ENCODE data around the gene CPT1C. TPM values are rescaled to one million over a fixed set of nuclear protein-coding genes. Genes with fewer than 3 reads are reported as not detected.

The CPT1C gene
- total RNA-seq, 2 donors from 2014 or later, result 0.31 to 1.0 TPM

- Mint-ChIP-seq H3K27me3 (no peaks in the 10 kb centered on the region), H3K27ac (peak overlapping the region; percentile 100), H3K4me3 (peak overlapping the region; percentile 100), H3K4me1 (peaks cover 46% of the 10 kb centered on the region), H3K36me3 (ENCODE audit: low read depth) (peaks cover 10% of the 10 kb centered on the region)
- no peak for DNase-seq
- no peaks in the 10 kb centered on the region for H3K9me3 ChIP-seq (ENCODE audit: control insufficient read depth, low read length, poor library complexity, severe bottlenecking)
- peak; percentile 8 for ATAC-seq
These were observed 24.8 kb upstream of the CPT1C start for GRCh38 chr19:49666120-49666444.

GRCh38 chr19:49667473-49667872 is 23.4 kb upstream of the CPT1C start:
- H3K4me1 Mint-ChIP-seq, result peaks cover 52% of the 10 kb centered on the region
- H3K9me3 ChIP-seq (ENCODE audit: control insufficient read depth, low read length, poor library complexity, severe bottlenecking), result no peaks in the 10 kb centered on the region
- H3K27me3 Mint-ChIP-seq, result no peaks in the 10 kb centered on the region
- no peak overlapping the region for H3K27ac Mint-ChIP-seq
- DNase-seq, result no peak
- ATAC-seq, result no peak
- peaks cover 10% of the 10 kb centered on the region for H3K36me3 Mint-ChIP-seq (ENCODE audit: low read depth)
- peak overlapping the region; percentile 33 for H3K4me3 Mint-ChIP-seq

DNA sequence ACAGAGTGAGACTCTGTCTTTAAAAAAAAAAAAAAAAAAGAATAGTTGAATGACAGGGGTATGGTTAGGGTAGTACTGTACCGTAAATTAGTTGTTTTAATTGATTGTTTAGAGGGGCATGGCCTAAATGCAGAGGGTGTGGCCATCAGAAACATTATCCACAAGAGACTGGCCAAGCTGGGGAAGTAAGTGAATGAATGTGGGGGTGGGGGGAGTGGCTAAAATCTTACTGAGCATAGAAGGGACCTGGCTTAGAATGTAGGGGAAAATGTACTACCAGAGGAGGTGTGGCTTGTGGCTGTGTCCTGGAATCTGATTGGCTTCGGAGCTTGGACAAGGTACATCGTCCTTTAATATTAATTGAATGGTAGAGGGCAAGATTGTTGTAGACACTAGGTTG is 21.4 kb upstream of the CPT1C start:
- no peak for ATAC-seq
- H3K4me1 Mint-ChIP-seq, result peaks cover 36% of the 10 kb centered on the region
- no peak for DNase-seq
- no peak overlapping the region for H3K4me3 Mint-ChIP-seq
- no peaks in the 10 kb centered on the region for H3K9me3 ChIP-seq (ENCODE audit: control insufficient read depth, low read length, poor library complexity, severe bottlenecking)
- H3K27me3 Mint-ChIP-seq, result no peaks in the 10 kb centered on the region
- H3K36me3 Mint-ChIP-seq (ENCODE audit: low read depth), result peaks cover 10% of the 10 kb centered on the region
- no peak overlapping the region for H3K27ac Mint-ChIP-seq

- ATAC-seq, result no peak
These were observed 18.6 kb upstream of the CPT1C start for GRCh38 chr19:49672131-49672919.

GRCh38 chr19:49676136-49676783 is 14.7 kb upstream of the CPT1C start:
- DNase-seq (peak in 1 of 3 donors; percentile 26), ATAC-seq (peak; percentile 12)
- H3K36me3 Mint-ChIP-seq (ENCODE audit: low read depth), result peaks cover 2% of the 10 kb centered on the region
- H3K4me1 Mint-ChIP-seq, result peaks cover 36% of the 10 kb centered on the region
- H3K27me3 Mint-ChIP-seq, result no peaks in the 10 kb centered on the region
- H3K9me3 ChIP-seq (ENCODE audit: control insufficient read depth, low read length, poor library complexity, severe bottlenecking), result no peaks in the 10 kb centered on the region
- peak overlapping the region; percentile 100 for H3K4me3 Mint-ChIP-seq
- H3K27ac Mint-ChIP-seq, result peak overlapping the region; percentile 99

More at GRCh38 chr19:49672131-49672919, 18.6 kb upstream of the CPT1C start:
- no peaks in the 10 kb centered on the region for H3K27me3 Mint-ChIP-seq
- no peaks in the 10 kb centered on the region for H3K9me3 ChIP-seq (ENCODE audit: control insufficient read depth, low read length, poor library complexity, severe bottlenecking)
- no peak overlapping the region for H3K4me3 Mint-ChIP-seq
- peaks cover 23% of the 10 kb centered on the region for H3K4me1 Mint-ChIP-seq
- DNase-seq, result peak; percentile 60 to 71 (median 71)
- H3K27ac Mint-ChIP-seq, result peak overlapping the region; percentile 19
- peaks cover 2% of the 10 kb centered on the region for H3K36me3 Mint-ChIP-seq (ENCODE audit: low read depth)

- peak overlapping the region; percentile 100 for H3K4me3 Mint-ChIP-seq
- peaks cover 2% of the 10 kb centered on the region for H3K36me3 Mint-ChIP-seq (ENCODE audit: low read depth)
- DNase-seq, result peak; percentile 91 to 98 (median 94)
- peak; percentile 79 for ATAC-seq
- H3K27me3 Mint-ChIP-seq, result no peaks in the 10 kb centered on the region
- H3K27ac Mint-ChIP-seq, result peak overlapping the region; percentile 99
- no peaks in the 10 kb centered on the region for H3K9me3 ChIP-seq (ENCODE audit: control insufficient read depth, low read length, poor library complexity, severe bottlenecking)
- H3K4me1 Mint-ChIP-seq, result peaks cover 36% of the 10 kb centered on the region
These were observed 14.1 kb upstream of the CPT1C start for GRCh38 chr19:49676784-49677230.

DNA sequence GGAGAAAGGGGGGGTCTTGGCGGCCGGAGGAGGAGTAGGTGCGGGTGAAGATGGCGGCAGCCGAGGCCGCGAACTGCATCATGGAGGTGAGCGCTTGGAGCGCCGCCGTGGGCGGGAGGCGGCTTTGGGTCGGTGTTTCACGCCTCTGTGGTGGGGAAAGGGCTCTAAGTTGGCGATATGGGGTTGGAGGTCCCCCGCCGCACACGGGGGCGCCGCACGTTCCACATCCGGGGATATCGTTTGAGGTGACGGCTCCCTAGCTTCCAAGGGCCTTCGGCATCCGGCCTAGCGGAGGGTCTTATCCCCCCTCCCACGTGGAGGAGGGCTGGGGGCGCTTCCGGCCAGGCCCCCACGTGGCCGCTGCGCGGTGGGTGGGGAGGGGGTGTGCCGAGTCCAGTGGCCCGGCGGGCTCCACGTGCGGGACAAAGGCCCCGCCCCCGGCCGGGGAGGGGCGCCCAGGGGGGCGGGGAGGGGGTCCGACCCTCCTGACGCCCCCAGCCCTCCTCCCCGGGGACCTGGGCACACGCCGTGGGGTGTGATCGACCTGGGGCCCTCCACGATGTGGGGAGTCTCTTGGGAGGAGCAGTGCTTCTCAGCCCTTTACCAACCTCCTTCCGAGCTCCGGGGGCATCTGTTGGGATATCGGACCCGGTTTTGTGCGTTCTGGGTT is 13.6 kb upstream of the CPT1C start, which contains the start of gene PRMT1:
TSS of gene PRMT1 (plus strand) at position 41 of the 670 bp plus-strand sequence. CDS start at position 51, 10 bp downstream.
- Mint-ChIP-seq H3K27ac (peak within 1 kb of the TSS; percentile 99), H3K27me3 (no peaks in the 10 kb centered on the region), H3K4me3 (peak within 1 kb of the TSS; percentile 100), H3K36me3 (ENCODE audit: low read depth) (peaks cover 2% of the 10 kb centered on the region), H3K4me1 (peaks cover 30% of the 10 kb centered on the region)
- ATAC-seq (peak; percentile 9), DNase-seq (peak; percentile 33 to 51 (median 47))
- H3K9me3 ChIP-seq (ENCODE audit: control insufficient read depth, low read length, poor library complexity, severe bottlenecking), result no peaks in the 10 kb centered on the region

DNA sequence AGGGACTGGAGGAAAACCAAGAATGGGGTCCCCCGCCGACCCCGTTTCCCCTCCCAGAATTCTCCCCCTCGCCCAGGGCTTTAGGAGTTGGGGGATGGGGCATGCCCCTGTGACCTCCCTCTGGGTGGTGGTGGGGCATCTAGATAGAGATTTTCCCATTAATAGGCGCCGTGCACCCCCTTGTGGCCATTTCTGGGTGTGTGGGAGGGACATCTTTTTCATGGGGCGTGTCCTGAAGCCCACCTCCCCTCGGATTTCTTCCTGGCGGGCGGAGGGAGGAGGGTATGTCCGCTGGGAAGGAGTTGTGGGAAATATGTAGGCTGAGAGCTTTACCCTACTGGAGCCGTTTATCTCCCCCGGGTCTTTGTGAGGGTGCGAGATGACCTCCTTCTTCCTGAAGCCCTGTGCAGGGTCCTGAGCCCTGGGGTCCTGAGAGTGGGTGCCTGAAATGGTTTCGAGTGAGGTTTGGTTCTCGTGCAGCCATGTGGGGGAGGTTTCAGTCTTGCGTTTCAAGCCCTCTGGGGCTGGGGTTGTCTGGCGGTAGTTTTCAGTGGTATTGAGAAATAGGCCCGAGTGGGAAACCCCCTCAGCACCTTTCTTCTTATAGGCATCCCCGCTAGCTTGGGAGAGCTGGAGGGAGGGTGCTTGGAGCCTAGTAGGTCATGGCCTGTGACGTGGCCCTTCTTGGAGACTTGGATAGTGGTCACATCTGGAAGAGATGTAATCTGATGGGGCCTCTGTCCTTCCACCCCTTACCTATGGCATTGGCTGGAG is 12.8 kb upstream of the CPT1C start:
- peak overlapping the region; percentile 99 for H3K27ac Mint-ChIP-seq
- peak overlapping the region; percentile 100 for H3K4me3 Mint-ChIP-seq
- H3K9me3 ChIP-seq (ENCODE audit: control insufficient read depth, low read length, poor library complexity, severe bottlenecking), result no peaks in the 10 kb centered on the region
- ATAC-seq (peak; percentile 39), DNase-seq (peak; percentile 56 to 71 (median 68))
- H3K27me3 Mint-ChIP-seq, result no peaks in the 10 kb centered on the region
- H3K4me1 Mint-ChIP-seq, result peaks cover 29% of the 10 kb centered on the region
- peaks cover 2% of the 10 kb centered on the region for H3K36me3 Mint-ChIP-seq (ENCODE audit: low read depth)

DNA sequence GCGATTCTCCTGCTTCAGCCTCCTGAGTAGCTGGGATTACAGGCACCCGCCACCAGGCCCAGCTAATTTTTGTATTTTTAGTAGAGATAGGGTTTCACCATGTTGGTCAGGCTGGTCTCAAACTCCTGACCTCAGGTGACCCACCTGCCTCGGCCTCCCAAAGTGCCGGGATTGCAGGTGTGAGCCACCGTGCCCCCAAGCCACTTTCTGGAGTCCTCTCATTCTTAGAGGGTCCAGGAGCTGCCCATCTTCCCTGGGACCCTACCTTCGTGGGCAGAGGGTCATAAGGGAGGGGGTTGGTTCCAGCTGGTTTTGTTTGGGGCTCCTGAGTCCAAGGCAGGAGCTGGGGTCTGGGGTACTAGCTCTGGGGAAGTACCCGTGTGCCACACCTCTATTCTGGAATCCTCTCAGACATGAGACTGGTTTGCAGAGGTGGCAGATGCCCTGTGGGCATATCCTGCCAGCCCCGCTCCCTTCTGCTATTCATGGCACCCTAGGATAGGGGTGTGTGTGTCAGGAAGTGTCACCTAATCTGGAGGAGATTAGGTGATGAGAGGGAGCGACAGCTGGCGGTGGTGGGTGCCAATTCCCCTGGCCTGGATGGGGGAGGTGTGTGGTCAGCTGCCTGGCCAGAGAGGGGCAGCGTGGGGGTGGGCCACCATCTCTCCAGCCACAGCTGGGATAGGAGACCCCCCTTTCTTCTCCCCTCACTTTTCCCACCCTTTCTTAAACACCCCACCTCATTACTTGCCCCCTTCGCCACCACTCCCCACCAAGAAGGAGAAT is 11.7 kb upstream of the CPT1C start:
- ATAC-seq (no peak), DNase-seq (no peak)
- Mint-ChIP-seq H3K36me3 (ENCODE audit: low read depth) (peaks cover 5% of the 10 kb centered on the region), H3K27ac (peak overlapping the region; percentile 99), H3K4me3 (peak overlapping the region; percentile 12), H3K27me3 (no peaks in the 10 kb centered on the region), H3K4me1 (peaks cover 29% of the 10 kb centered on the region)
- H3K9me3 ChIP-seq (ENCODE audit: control insufficient read depth, low read length, poor library complexity, severe bottlenecking), result no peaks in the 10 kb centered on the region

GRCh38 chr19:49679771-49680413 is 11.0 kb upstream of the CPT1C start:
- DNase-seq (no peak), ATAC-seq (no peak)
- H3K9me3 ChIP-seq (ENCODE audit: control insufficient read depth, low read length, poor library complexity, severe bottlenecking), result no peaks in the 10 kb centered on the region
- Mint-ChIP-seq H3K4me3 (peak overlapping the region; percentile 63), H3K27ac (peak overlapping the region; percentile 99), H3K36me3 (ENCODE audit: low read depth) (peaks cover 5% of the 10 kb centered on the region), H3K27me3 (no peaks in the 10 kb centered on the region), H3K4me1 (peaks cover 29% of the 10 kb centered on the region)

- H3K27me3 Mint-ChIP-seq, result no peaks in the 10 kb centered on the region
- peaks cover 32% of the 10 kb centered on the region for H3K4me1 Mint-ChIP-seq
- peak overlapping the region; percentile 63 for H3K4me3 Mint-ChIP-seq
- H3K9me3 ChIP-seq (ENCODE audit: control insufficient read depth, low read length, poor library complexity, severe bottlenecking), result no peaks in the 10 kb centered on the region
- ATAC-seq (peak; percentile 11), DNase-seq (peak; percentile 88 to 99 (median 96))
- peak overlapping the region; percentile 99 for H3K27ac Mint-ChIP-seq
- peaks cover 9% of the 10 kb centered on the region for H3K36me3 Mint-ChIP-seq (ENCODE audit: low read depth)
These were observed 10.2 kb upstream of the CPT1C start for GRCh38 chr19:49680421-49681351.

Measured in T-helper 17 cell (primary cell).